ENCODE data around the gene GNPTG.

Gene GNPTG

GRCh38 chr16:1351582-1352362 lies at the start of gene GNPTG, which contains the start of gene TSR3:
GNPTG (plus strand) TSS chr16:1351931; CDS start chr16:1351966, 35 bp downstream.
TSR3 (minus strand) TSS chr16:1351878; CDS start chr16:1351804, 74 bp downstream.
- Histone ChIP-seq H3K27me3 (ENCODE audit: control insufficient read depth, insufficient read depth, low read length) (no peaks in the 10 kb centered on the region), H2AFZ (peak within 1 kb of the TSS; percentile 96), H3K9ac (peak within 1 kb of the TSS; percentile 46), H3K4me3 (ENCODE audit: low read depth, low read length) (peak within 1 kb of the TSS; percentile 74), H3K4me1 (peaks cover 12% of the 10 kb centered on the region), H3K79me2 (peaks cover 46% of the 10 kb centered on the region), H3K9me3 (ENCODE audit: control insufficient read depth, low read length) (no peaks in the 10 kb centered on the region), H3K36me3 (ENCODE audit: control insufficient read depth, insufficient read depth, low read length) (no peaks in the 10 kb centered on the region), H3K4me2 (ENCODE audit: low read length) (peak within 1 kb of the TSS; percentile 93), H3K27ac (no peak within 1 kb of the TSS)
- no peak for TF ChIP-seq CTCF (IDR thresholded peaks at IDR 0.05)

GRCh38 chr16:1305823-1306222 lies 45.9 kb upstream of the GNPTG start:
- H3K4me3 ChIP-seq (ENCODE audit: low read depth, low read length) = no peak overlapping the region
- H3K9ac ChIP-seq = no peak overlapping the region
- H3K4me1 ChIP-seq = peaks cover 3% of the 10 kb centered on the region
- H3K27ac ChIP-seq = no peak overlapping the region
- H3K27me3 ChIP-seq (ENCODE audit: control insufficient read depth, insufficient read depth, low read length) = no peaks in the 10 kb centered on the region
- no peak overlapping the region for H2AFZ ChIP-seq
- H3K79me2 ChIP-seq = peaks cover 6% of the 10 kb centered on the region
- no peaks in the 10 kb centered on the region for H3K36me3 ChIP-seq (ENCODE audit: control insufficient read depth, insufficient read depth, low read length)
- H3K9me3 ChIP-seq (ENCODE audit: control insufficient read depth, low read length) = no peaks in the 10 kb centered on the region
- TF ChIP-seq CTCF (IDR thresholded peaks at IDR 0.05) = no peak
- H3K4me2 ChIP-seq (ENCODE audit: low read length) = no peak overlapping the region

GRCh38 chr16:1306334-1306733 lies 45.4 kb upstream of the GNPTG start:
- no peaks in the 10 kb centered on the region for H3K27me3 ChIP-seq (ENCODE audit: control insufficient read depth, insufficient read depth, low read length)
- H3K27ac ChIP-seq = no peak overlapping the region
- TF ChIP-seq CTCF (IDR thresholded peaks at IDR 0.05) = no peak
- peaks cover 8% of the 10 kb centered on the region for H3K4me1 ChIP-seq
- no peak overlapping the region for H3K9ac ChIP-seq
- H3K4me2 ChIP-seq (ENCODE audit: low read length) = no peak overlapping the region
- H2AFZ ChIP-seq = no peak overlapping the region
- H3K4me3 ChIP-seq (ENCODE audit: low read depth, low read length) = no peak overlapping the region
- peaks cover 10% of the 10 kb centered on the region for H3K79me2 ChIP-seq
- H3K36me3 ChIP-seq (ENCODE audit: control insufficient read depth, insufficient read depth, low read length) = no peaks in the 10 kb centered on the region
- H3K9me3 ChIP-seq (ENCODE audit: control insufficient read depth, low read length) = no peaks in the 10 kb centered on the region

- Histone ChIP-seq H3K9ac (no peak overlapping the region), H3K79me2 (peaks cover 30% of the 10 kb centered on the region), H3K4me2 (ENCODE audit: low read length) (peak overlapping the region; percentile 97), H3K36me3 (ENCODE audit: control insufficient read depth, insufficient read depth, low read length) (no peaks in the 10 kb centered on the region), H3K9me3 (ENCODE audit: control insufficient read depth, low read length) (no peaks in the 10 kb centered on the region), H3K4me3 (ENCODE audit: low read depth, low read length) (peak overlapping the region; percentile 49), H3K4me1 (peaks cover 19% of the 10 kb centered on the region), H3K27me3 (ENCODE audit: control insufficient read depth, insufficient read depth, low read length) (no peaks in the 10 kb centered on the region), H3K27ac (peak overlapping the region; percentile 100), H2AFZ (peak overlapping the region; percentile 98)
- TF ChIP-seq CTCF (IDR thresholded peaks at IDR 0.05) = no peak
Observed at GRCh38 chr16:1308036-1308976, 43.4 kb upstream of the GNPTG start.

Measured in parathyroid adenoma (tissue), 2 donors.